Transverse colon (tissue), 4 donors: ENCODE results near the gene SUGCT. TPM values are rescaled to one million over a fixed set of nuclear protein-coding genes. Genes with fewer than 3 reads are reported as not detected.

Source experiments
- DNase-seq: peaks from one replicate; pipeline ENCODE4 v3.0.0-alpha.2; 2019
- H3K27ac ChIP-seq, 4 donors: fragments of 200-600 bp; sonication (generic); 2 replicates each; pipeline ENCODE4 v1.5.1; 2016 to 2018; ENCODE audit warnings: inconsistent platforms in 4 of 4
- H3K27me3 ChIP-seq: fragments of 200-600 bp; sonication (generic); 2 replicates; pipeline ENCODE4 v1.5.1; 2017; ENCODE audit warnings: inconsistent platforms
- H3K36me3 ChIP-seq, 4 donors: fragments of 200-600 bp; sonication (generic); 2 replicates each; pipeline ENCODE4 v1.5.1; 2017 to 2019; ENCODE audit warnings: inconsistent platforms in 4 of 4
- H3K4me1 ChIP-seq, 4 donors: fragments of 200-600 bp; sonication (generic); 2 replicates each; pipeline ENCODE4 v1.5.1; 2017 to 2020; ENCODE audit warnings: inconsistent platforms in 4 of 4
- H3K4me3 ChIP-seq, 4 donors: fragments of 200-600 bp; sonication (generic); 1 replicate in 1 of 4; 2 replicates in 3 of 4; pipeline versions ENCODE4 v1.5.1 to v1.6.1; 2017 to 2019; ENCODE audit warnings: inconsistent platforms in 4 of 4
- H3K9me3 ChIP-seq, 2 donors: fragments of 200-600 bp; sonication (generic); 2 replicates each; pipeline ENCODE4 v1.5.1; 2017 to 2019; ENCODE audit warnings: inconsistent platforms in 2 of 2
- EP300 ChIP-seq: sonication (generic); formaldehyde crosslinking; IDR thresholded peaks from one replicate; pipeline ENCODE4 v1.6.1; 2017; ENCODE audit warnings: antibody characterized with exemption, low read depth
- POLR2A ChIP-seq: fragments of 450-650 bp; IDR thresholded peaks from one replicate; pipeline ENCODE4 v1.6.1; 2016; ENCODE audit warnings: antibody characterized with exemption, mild to moderate bottlenecking, moderate library complexity
- POLR2AphosphoS5 ChIP-seq, 3 donors: sonication (generic); formaldehyde crosslinking; IDR thresholded peaks; one replicate each; pipeline ENCODE4 v1.6.1; 2016; ENCODE audit warnings: antibody characterized with exemption in 3 of 3
- WGBS, 2 donors: methylation state at CpG; one replicate each; pipeline ENCODE4 v1.1.5; 2018; ENCODE audit warnings: low coverage in 1 of 2; 5-methylcytosine and 5-hydroxymethylcytosine counted together
- in situ Hi-C, 4 donors: fragments of 200-750 bp; cut with MboI; loops; one replicate each; pipeline versions ENCODE4 v1.15.0 to v1.15.1; 2017; ENCODE audit warnings: low sequenced_read_pairs in 3 of 4, low pct_ligation_motif_present in 1 of 4, low pct_unique_long_range_greater_than_20kb in 1 of 4
- intact Hi-C: fragments of 100-400 bp; cut with DNase I; formaldehyde crosslinking; loops from one replicate; pipeline ENCODE4 v1.15.1; 2023; ENCODE audit warnings: low total_unique reads
- total RNA-seq, 4 donors: library from RNA; depleted of rRNA; stranded (reverse); fragments of >200 nt; gene quantifications; one replicate each; pipeline ENCODE4 v1.1.0, GENCODE V29; 2016
- TF ChIP-seq, protein P1 (sequence below), 5 experiments: fragments of 200-600 bp in 3 of 5; fragments of 450-650 bp in 2 of 5; sonication (generic) in 3 of 5; IDR thresholded peaks; 1 replicate in 2 of 5; 2 replicates in 3 of 5; pipeline ENCODE4 v1.5.1; 2016 to 2017; ENCODE audit warnings: antibody characterized with exemption in 5 of 5, inconsistent platforms in 3 of 5, mild to moderate bottlenecking in 2 of 5, moderate library complexity in 1 of 5

The SUGCT gene
- total RNA-seq, 4 donors from 2014 or later, result 2.6 to 44.5 (median 15.9) TPM

DNA sequence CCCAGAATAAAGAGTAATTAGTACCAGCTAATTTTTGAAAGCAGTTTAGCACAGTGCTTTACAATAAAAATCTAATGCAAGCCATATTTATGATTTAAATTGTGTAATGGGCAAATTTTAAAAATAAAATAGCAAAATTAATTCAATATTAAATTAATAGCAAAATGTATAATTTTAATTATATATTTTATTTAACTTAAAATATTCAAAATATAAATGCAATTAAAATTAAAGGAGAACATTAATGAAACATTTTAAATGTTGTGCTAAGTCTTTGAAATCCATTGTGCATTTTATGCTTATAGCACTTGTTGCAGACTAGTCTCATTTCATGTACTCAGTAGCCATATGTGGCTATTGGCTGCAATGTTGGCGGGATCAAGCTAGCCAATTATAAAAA, 367.6 kb downstream of the SUGCT start:
- Histone ChIP-seq H3K4me1 (no peaks in the 10 kb centered on the region), H3K27ac (no peak overlapping the region), H3K9me3 (peaks cover 9% of the 10 kb centered on the region in 2 donors), H3K4me3 (no peak overlapping the region), H3K27me3 (no peaks in the 10 kb centered on the region), H3K36me3 (no peaks in the 10 kb centered on the region)
- in situ Hi-C loops, result no loop called here
- no peak for DNase-seq
- intact Hi-C loops, result no loop called here
- 90 to 92% methylated on average over 1 of the region's 1 CpG for WGBS, 2 donors
- TF ChIP-seq POLR2AphosphoS5 (IDR thresholded peaks at IDR 0.05) (no peak), POLR2A (no peak), EP300 (no peak)
- TF ChIP-seq, protein P1, sequence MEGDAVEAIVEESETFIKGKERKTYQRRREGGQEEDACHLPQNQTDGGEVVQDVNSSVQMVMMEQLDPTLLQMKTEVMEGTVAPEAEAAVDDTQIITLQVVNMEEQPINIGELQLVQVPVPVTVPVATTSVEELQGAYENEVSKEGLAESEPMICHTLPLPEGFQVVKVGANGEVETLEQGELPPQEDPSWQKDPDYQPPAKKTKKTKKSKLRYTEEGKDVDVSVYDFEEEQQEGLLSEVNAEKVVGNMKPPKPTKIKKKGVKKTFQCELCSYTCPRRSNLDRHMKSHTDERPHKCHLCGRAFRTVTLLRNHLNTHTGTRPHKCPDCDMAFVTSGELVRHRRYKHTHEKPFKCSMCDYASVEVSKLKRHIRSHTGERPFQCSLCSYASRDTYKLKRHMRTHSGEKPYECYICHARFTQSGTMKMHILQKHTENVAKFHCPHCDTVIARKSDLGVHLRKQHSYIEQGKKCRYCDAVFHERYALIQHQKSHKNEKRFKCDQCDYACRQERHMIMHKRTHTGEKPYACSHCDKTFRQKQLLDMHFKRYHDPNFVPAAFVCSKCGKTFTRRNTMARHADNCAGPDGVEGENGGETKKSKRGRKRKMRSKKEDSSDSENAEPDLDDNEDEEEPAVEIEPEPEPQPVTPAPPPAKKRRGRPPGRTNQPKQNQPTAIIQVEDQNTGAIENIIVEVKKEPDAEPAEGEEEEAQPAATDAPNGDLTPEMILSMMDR (IDR thresholded peaks at IDR 0.05), result no peak

DNA sequence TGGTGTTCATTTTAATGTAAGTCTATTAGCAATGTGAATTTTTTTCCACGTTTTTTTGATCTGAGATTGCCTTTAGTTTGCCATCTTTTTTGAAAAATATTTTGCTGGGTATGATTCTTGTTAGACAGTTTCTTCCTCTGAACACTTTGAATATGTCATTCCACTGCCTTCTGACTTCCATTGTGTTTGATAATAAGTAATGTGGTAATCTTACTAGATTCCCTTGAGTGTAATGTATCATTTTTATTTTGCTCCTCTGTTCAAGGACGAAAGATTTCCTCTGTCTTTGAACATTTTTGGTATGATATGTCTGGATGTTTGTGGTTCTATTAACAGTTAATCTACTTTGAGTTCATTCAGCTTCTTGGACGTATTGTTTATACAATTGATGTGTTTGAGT, 371.4 kb downstream of the SUGCT start:
- H3K4me1 ChIP-seq, result no peaks in the 10 kb centered on the region
- WGBS, 2 donors, result 81 to 96% methylated on average over 3 of the region's 3 CpGs
- H3K27ac ChIP-seq, result no peak overlapping the region
- TF ChIP-seq, protein P1 (IDR thresholded peaks at IDR 0.05), result no peak
- TF ChIP-seq POLR2AphosphoS5 (IDR thresholded peaks at IDR 0.05), result no peak
- no peak for TF ChIP-seq POLR2A
- no peak for TF ChIP-seq EP300
- intact Hi-C loops, result no loop called here
- H3K9me3 ChIP-seq, result peaks cover 9% of the 10 kb centered on the region in 2 donors
- in situ Hi-C loops, result no loop called here
- no peaks in the 10 kb centered on the region for H3K36me3 ChIP-seq
- H3K4me3 ChIP-seq, result no peak overlapping the region
- DNase-seq, result no peak
- H3K27me3 ChIP-seq, result no peaks in the 10 kb centered on the region

DNA sequence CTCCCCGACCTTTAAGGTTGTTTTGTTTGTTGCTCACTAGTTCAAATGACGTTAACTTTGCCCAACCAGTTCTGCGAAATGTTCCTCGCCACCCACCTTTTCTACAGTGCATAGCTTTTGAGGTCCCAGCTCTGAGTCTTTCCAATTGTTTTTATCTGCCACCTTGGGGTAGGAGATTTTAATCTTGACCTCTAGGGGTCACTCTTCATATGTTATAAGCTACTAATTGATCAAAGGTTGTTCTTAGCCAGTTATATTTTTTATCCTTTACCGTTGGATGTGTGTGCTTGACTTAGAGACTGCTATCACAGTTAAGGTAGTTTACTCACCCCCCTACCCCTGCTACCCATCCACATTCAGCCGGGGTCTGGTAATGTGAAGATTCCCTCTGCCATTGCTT, 372.4 kb downstream of the SUGCT start:
- no peaks in the 10 kb centered on the region for H3K4me1 ChIP-seq
- no peak for TF ChIP-seq POLR2AphosphoS5 (IDR thresholded peaks at IDR 0.05)
- TF ChIP-seq, protein P1 (IDR thresholded peaks at IDR 0.05), result peak in 1 of 5 experiments; percentile 11
- TF ChIP-seq POLR2A, result no peak
- no peak for DNase-seq
- H3K27me3 ChIP-seq, result no peaks in the 10 kb centered on the region
- no peaks in the 10 kb centered on the region for H3K36me3 ChIP-seq
- intact Hi-C loops (no loop called here), in situ Hi-C loops (no loop called here)
- no peak overlapping the region for H3K27ac ChIP-seq
- peaks cover 9% of the 10 kb centered on the region in 2 donors for H3K9me3 ChIP-seq
- WGBS, 2 donors, result 60 to 75% methylated on average over 3 to 6 of the region's 6 CpGs
- H3K4me3 ChIP-seq, result no peak overlapping the region

DNA sequence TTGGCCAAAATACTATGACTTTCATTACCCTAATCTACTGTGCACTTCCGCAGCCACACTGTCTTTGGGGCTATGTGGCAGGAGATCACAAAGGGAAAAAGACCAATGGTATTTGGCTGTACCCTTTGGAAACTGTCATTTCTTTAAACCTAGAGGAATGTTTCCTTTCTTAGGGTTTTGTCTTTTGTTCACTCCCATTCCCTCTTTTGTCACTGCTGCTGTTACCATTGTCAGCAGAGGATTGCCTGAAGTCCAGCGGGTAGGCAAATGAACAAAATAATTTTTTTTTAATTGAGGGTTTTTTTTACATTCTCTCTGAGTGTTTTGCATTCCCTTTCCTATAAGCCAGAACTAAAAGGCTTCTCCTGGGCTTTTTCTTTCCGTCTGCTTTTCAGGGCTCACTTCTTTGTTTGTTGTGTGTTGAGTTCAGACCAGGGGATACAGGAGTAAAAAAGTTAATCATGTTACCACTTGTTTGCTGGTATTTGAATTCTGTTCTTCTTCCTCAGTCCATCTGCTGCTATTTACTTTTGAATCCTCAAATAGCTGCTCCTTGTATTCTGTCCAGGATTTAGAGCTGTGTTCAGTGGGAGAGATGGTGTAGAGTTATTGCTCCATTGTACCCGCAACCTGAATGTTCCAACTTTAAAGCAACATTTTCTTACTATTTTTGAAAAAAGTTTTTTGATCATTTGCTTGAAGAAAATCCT, 374.6 kb downstream of the SUGCT start:
- Histone ChIP-seq H3K4me3 (no peak overlapping the region), H3K27me3 (no peaks in the 10 kb centered on the region), H3K9me3 (peaks cover 9% of the 10 kb centered on the region in 2 donors), H3K4me1 (no peaks in the 10 kb centered on the region), H3K27ac (no peak overlapping the region), H3K36me3 (no peaks in the 10 kb centered on the region)
- intact Hi-C loops, result no loop called here
- no peak for DNase-seq
- TF ChIP-seq POLR2AphosphoS5 (IDR thresholded peaks at IDR 0.05) (no peak), POLR2A (no peak), EP300 (no peak)
- TF ChIP-seq, protein P1 (IDR thresholded peaks at IDR 0.05), result no peak
- 85 to 87% methylated on average over 3 to 4 of the region's 4 CpGs for WGBS, 2 donors
- in situ Hi-C loops, result no loop called here
